Measurements from ENCODE around the gene TRAPPC4.
"Not testable (repeated sequence)": the region's sequence is repeated elsewhere in the genome, so short reads cannot be mapped to it uniquely, and the experiment has no call there.

The TRAPPC4 gene

GRCh38 chr11:119014209-119014924 is 4.2 kb upstream of the TRAPPC4 start:
- FAIRE-seq: no peak
- no peak for DNase-seq (ENCODE audit: low spot score)

- no peak for DNase-seq (ENCODE audit: low spot score)
- FAIRE-seq: no peak
Measured at GRCh38 chr11:119015054-119015611, 3.4 kb upstream of the TRAPPC4 start.

- FAIRE-seq: no peak
- no peak for DNase-seq (ENCODE audit: low spot score)
Measured at GRCh38 chr11:119016216-119017009, 2.2 kb upstream of the TRAPPC4 start.

GRCh38 chr11:119017377-119017776 is 1.2 kb upstream of the TRAPPC4 start:
- not testable (repeated sequence) for FAIRE-seq

GRCh38 chr11:119019996-119020395 is 1.4 kb downstream of the TRAPPC4 start:
- no peak for DNase-seq (ENCODE audit: low spot score)
- FAIRE-seq: no peak

More at GRCh38 chr11:119017377-119017776, 1.2 kb upstream of the TRAPPC4 start:
- not testable (repeated sequence) for DNase-seq (ENCODE audit: low spot score)

GRCh38 chr11:119021631-119022030 is 3.1 kb downstream of the TRAPPC4 start:
- no peak for FAIRE-seq

GRCh38 chr11:119023741-119024140 is 5.2 kb downstream of the TRAPPC4 start:
- FAIRE-seq: no peak
- no peak for DNase-seq (ENCODE audit: low spot score)

More at GRCh38 chr11:119021631-119022030, 3.1 kb downstream of the TRAPPC4 start:
- DNase-seq (ENCODE audit: low spot score): no peak

GRCh38 chr11:119024430-119025098 is 6.0 kb downstream of the TRAPPC4 start:
- no peak for FAIRE-seq

GRCh38 chr11:119025099-119025473 is 6.5 kb downstream of the TRAPPC4 start:
- FAIRE-seq: no peak
- no peak for DNase-seq (ENCODE audit: low spot score)

More at GRCh38 chr11:119024430-119025098, 6.0 kb downstream of the TRAPPC4 start:
- no peak for DNase-seq (ENCODE audit: low spot score)

GRCh38 chr11:119025541-119025940 is 7.0 kb downstream of the TRAPPC4 start:
- FAIRE-seq: no peak
- DNase-seq (ENCODE audit: low spot score): no peak

GRCh38 chr11:119025978-119026766 is 7.6 kb downstream of the TRAPPC4 start:
- DNase-seq (ENCODE audit: low spot score) (no peak), FAIRE-seq (no peak)

GRCh38 chr11:119026970-119027369 is 8.4 kb downstream of the TRAPPC4 start:
- no peak for DNase-seq (ENCODE audit: low spot score)
- no peak for FAIRE-seq

GRCh38 chr11:119027561-119028345 is 9.2 kb downstream of the TRAPPC4 start:
- FAIRE-seq (no peak), DNase-seq (ENCODE audit: low spot score) (no peak)

GRCh38 chr11:119028346-119029068 is 9.9 kb downstream of the TRAPPC4 start:
- no peak for DNase-seq (ENCODE audit: low spot score)

GRCh38 chr11:119029069-119029339 is 10.4 kb downstream of the TRAPPC4 start:
- no peak for DNase-seq (ENCODE audit: low spot score)
- no peak for FAIRE-seq

More at GRCh38 chr11:119028346-119029068, 9.9 kb downstream of the TRAPPC4 start:
- FAIRE-seq: no peak

- DNase-seq (ENCODE audit: low spot score): peak; percentile 85
- FAIRE-seq: peak; percentile 90
Measured at GRCh38 chr11:119029340-119030028, 10.9 kb downstream of the TRAPPC4 start.

GRCh38 chr11:119030029-119030328 is 11.4 kb downstream of the TRAPPC4 start:
- FAIRE-seq: no peak
- DNase-seq (ENCODE audit: low spot score): no peak

GRCh38 chr11:119030329-119031047 is 11.9 kb downstream of the TRAPPC4 start, which contains the start of gene SLC37A4:
Gene SLC37A4, minus strand, starts transcription at chr11:119030877.
- FAIRE-seq: peak; percentile 74
- DNase-seq (ENCODE audit: low spot score): peak; percentile 90
